ENCODE measurements around the gene GRB10. TPM values are rescaled to one million over a fixed set of nuclear protein-coding genes. Genes with fewer than 3 reads are reported as not detected.

GRB10 gene
- polyA plus RNA-seq, 6 donors from 2014 or later: 0.24 TPM; not detected in 5

DNA sequence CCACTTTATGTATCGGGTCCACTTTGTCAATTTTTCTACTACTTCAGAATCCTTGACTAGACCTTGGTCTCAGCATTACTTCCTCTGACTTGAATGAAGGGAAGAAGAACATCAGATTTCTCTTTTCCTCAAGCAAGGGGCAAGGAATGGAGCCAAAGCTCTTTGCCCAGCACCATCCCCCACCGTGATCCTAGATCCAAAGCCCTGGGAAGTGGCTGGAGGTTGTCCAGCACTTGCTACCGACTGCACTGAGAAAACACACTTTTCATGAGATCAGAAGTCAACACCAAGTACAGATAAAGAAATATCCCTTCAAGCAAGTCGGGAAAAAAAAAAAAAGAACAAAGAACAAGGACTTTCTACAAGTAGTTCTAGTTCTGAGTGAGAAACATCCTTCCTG lies 115.4 kb downstream of the GRB10 start:
- H3K27ac Mint-ChIP-seq: no peak overlapping the region
- ATAC-seq (ENCODE audit: low read depth in 2 of 2) (no peak), DNase-seq (no peak)
- H3K36me3 Mint-ChIP-seq: no peaks in the 10 kb centered on the region
- H3K9me3 Mint-ChIP-seq: peaks cover 0 to 2% (median 0%) of the 10 kb centered on the region in 7 donors
- H3K27me3 Mint-ChIP-seq: peaks cover 0 to 8% (median 8%) of the 10 kb centered on the region in 3 donors
- no peak overlapping the region for H3K4me3 Mint-ChIP-seq
- peaks cover 5 to 10% (median 7%) of the 10 kb centered on the region in 3 donors for H3K4me1 Mint-ChIP-seq

DNA sequence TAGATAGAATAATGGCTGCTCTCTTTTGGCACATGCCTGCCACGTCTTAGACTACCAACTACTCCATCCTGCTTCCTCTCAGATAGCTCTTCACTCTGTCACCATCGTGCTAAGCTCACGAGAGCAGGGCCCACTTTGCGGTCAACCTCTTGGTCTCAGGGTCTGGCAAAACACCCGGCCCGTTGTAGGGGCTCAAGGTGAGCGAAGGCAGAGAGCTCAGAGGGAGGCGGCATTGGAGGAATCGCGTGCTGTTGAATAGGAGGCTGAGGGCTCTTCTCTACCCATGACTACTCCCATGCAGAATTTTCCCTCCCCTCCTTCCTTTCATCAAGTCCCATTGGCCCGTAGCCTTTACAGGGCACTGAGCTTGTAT lies 116.6 kb downstream of the GRB10 start:
- Mint-ChIP-seq H3K27ac (no peak overlapping the region), H3K9me3 (peaks cover 0 to 2% (median 0%) of the 10 kb centered on the region in 7 donors), H3K4me3 (no peak overlapping the region), H3K4me1 (peaks cover 18 to 20% (median 19%) of the 10 kb centered on the region in 3 donors), H3K27me3 (peaks cover 0 to 8% (median 8%) of the 10 kb centered on the region in 3 donors), H3K36me3 (no peaks in the 10 kb centered on the region)
- ATAC-seq (ENCODE audit: low read depth in 2 of 2) (no peak), DNase-seq (no peak)

DNA sequence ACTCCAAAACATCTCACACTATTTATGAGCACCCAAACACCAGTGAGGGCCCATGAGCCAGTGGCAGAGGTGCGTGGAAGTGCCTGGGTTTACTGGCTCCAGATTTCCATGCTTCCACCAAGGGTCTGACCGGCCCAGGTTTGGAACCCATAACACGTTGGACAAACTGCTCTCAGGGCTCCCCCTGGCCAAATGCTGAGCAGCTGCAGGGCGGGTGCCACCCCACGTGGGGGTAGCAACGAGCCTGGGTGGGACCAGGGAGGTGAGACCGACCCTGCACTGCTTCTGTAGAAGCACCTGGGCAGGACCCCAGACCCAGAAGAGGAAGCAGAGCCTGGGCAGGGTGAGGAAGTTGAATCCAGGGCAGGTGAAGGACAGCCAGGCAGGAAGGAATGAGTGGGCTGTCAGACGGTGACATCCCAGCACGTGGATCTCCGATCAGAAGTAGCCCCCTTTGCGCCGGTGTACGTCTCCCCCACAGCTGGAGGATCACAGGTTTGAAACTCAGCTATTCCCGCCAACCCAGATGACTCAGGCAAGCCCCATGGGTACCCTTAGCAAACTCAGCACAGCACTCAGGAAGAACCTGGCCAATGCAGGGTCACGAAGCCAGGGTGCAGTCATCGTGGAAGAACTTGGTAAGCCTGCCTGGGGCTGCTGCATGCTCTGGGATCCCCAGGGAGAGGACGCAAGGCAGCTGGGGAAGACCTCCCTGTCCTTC lies 117.1 kb downstream of the GRB10 start:
- H3K4me1 Mint-ChIP-seq: peaks cover 21 to 25% (median 23%) of the 10 kb centered on the region in 3 donors
- ATAC-seq (ENCODE audit: low read depth in 2 of 2) (no peak), DNase-seq (no peak)
- H3K4me3 Mint-ChIP-seq: no peak overlapping the region
- no peaks in the 10 kb centered on the region for H3K36me3 Mint-ChIP-seq
- H3K27me3 Mint-ChIP-seq: peaks cover 0 to 8% (median 8%) of the 10 kb centered on the region in 3 donors
- peak overlapping the region in 1 of 6 donors; percentile 39 for H3K27ac Mint-ChIP-seq
- peaks cover 0 to 2% (median 0%) of the 10 kb centered on the region in 7 donors for H3K9me3 Mint-ChIP-seq

DNA sequence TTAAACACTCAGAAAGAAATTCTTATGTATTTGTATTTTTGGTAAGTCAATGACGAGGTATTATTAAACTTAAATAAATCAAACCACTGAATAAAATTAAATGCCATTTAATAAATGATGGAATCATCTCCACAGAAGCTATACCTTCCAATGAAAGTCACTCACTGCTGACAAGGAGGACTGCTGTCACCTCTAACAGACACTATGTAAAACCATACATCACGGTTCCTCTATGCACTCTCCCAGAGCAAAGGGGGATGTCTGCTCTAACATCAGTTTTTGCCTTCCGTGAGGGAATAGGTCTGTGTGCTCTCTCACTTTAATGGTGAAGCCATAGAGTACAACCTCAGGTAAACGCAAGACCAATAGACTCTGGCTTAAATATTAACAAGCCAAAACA lies 117.8 kb downstream of the GRB10 start:
- Mint-ChIP-seq H3K27ac (no peak overlapping the region), H3K4me3 (no peak overlapping the region)
- no peak for ATAC-seq (ENCODE audit: low read depth in 2 of 2)

DNA sequence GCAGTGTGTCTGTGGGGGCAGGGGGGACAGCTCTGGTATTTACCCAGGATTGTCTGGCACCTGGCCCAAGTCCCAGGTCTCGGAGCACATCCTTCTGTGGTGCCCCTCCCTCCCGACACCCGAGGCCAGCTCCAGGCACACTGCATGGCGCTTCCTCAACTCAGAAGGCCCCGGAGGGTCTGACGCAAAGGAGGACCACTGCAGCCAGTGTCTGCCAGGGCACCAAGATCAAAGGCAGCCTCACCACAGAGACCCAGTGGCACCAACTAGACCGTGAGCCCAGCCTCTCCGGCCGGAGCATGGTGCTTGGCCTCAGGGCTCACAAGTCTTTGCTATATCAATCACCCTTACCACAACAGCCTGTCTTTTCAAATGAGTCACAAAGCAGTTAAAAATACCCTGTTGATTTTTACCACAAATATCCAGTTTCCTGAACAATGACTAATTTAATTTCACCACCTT lies 118.2 kb downstream of the GRB10 start:
- Mint-ChIP-seq H3K36me3 (no peaks in the 10 kb centered on the region), H3K9me3 (no peaks in the 10 kb centered on the region), H3K27ac (no peak overlapping the region), H3K27me3 (peaks cover 0 to 8% (median 8%) of the 10 kb centered on the region in 3 donors), H3K4me1 (peaks cover 31 to 35% (median 33%) of the 10 kb centered on the region in 3 donors), H3K4me3 (no peak overlapping the region)
- DNase-seq (no peak), ATAC-seq (ENCODE audit: low read depth in 2 of 2) (no peak)

More for the DNA sequence above, 117.8 kb downstream of the GRB10 start:
- H3K36me3 Mint-ChIP-seq: no peaks in the 10 kb centered on the region
- no peak for DNase-seq
- peaks cover 27 to 31% (median 29%) of the 10 kb centered on the region in 3 donors for H3K4me1 Mint-ChIP-seq
- peaks cover 0 to 2% (median 0%) of the 10 kb centered on the region in 7 donors for H3K9me3 Mint-ChIP-seq
- H3K27me3 Mint-ChIP-seq: peaks cover 0 to 8% (median 8%) of the 10 kb centered on the region in 3 donors

DNA sequence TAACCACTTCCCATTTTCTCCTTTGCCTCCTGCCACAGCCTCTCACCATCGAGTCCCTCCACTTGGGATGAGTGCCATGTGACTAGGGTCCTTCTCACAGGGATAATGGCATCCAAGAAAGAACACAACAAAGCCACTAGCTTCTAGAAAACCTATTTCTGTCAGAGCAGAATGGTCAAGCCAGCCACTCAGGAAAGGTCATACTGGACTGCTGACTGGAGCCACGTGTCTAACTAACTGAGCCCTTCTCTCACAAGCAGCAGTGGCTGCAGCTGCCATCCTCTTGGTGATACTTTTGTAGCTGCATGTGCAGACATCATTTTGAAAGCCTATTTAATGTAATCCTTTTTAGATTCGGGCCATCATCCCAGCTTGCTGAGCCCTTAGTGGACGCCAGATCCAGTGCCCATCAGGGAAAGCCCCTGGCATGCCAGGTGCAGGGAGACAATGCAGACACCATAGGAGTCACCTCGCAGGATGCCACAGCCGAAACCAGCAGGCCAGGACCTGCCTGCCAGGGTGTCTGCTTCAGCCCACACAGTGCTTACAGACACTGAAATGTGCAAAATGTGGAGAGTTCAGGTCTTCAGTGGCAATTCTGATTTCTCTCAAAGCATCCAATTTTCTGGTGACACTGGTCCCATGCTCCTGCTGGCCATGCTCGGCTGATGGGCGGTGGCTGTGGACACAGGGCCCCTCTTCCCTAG lies 119.1 kb downstream of the GRB10 start:
- peak overlapping the region in 1 of 6 donors; percentile 3 for H3K27ac Mint-ChIP-seq
- H3K9me3 Mint-ChIP-seq: no peaks in the 10 kb centered on the region
- no peak for ATAC-seq (ENCODE audit: low read depth in 2 of 2)
- no peaks in the 10 kb centered on the region for H3K36me3 Mint-ChIP-seq
- no peak for DNase-seq
- peaks cover 0 to 8% (median 8%) of the 10 kb centered on the region in 3 donors for H3K27me3 Mint-ChIP-seq
- no peak overlapping the region for H3K4me3 Mint-ChIP-seq
- peaks cover 33 to 36% (median 33%) of the 10 kb centered on the region in 3 donors for H3K4me1 Mint-ChIP-seq

DNA sequence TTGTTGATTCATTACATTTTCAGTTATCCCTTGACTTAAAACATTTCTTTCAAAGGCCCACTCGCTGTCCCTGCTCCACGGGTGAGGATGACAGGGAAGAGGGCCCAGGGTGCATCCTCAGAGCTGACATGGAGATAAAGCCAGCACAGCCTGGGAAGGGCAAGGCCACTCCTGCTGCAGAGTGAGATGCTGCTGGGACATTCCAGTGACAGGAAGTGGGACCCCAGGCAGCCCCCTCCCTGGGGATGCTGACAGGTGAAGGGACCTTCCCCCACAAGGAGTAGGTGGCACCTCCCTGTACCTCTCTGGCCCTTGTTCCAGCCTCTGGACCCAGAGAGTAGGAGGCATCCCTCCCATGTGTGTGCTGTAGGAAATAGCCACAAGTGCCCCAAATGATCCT lies 119.7 kb downstream of the GRB10 start:
- Mint-ChIP-seq H3K27ac (peak overlapping the region in 1 of 6 donors; percentile 39), H3K9me3 (no peaks in the 10 kb centered on the region), H3K36me3 (no peaks in the 10 kb centered on the region), H3K27me3 (peaks cover 0 to 8% (median 4%) of the 10 kb centered on the region in 3 donors), H3K4me1 (peaks cover 33 to 36% (median 33%) of the 10 kb centered on the region in 3 donors), H3K4me3 (no peak overlapping the region)
- ATAC-seq (ENCODE audit: low read depth in 2 of 2): no peak
- no peak for DNase-seq

DNA sequence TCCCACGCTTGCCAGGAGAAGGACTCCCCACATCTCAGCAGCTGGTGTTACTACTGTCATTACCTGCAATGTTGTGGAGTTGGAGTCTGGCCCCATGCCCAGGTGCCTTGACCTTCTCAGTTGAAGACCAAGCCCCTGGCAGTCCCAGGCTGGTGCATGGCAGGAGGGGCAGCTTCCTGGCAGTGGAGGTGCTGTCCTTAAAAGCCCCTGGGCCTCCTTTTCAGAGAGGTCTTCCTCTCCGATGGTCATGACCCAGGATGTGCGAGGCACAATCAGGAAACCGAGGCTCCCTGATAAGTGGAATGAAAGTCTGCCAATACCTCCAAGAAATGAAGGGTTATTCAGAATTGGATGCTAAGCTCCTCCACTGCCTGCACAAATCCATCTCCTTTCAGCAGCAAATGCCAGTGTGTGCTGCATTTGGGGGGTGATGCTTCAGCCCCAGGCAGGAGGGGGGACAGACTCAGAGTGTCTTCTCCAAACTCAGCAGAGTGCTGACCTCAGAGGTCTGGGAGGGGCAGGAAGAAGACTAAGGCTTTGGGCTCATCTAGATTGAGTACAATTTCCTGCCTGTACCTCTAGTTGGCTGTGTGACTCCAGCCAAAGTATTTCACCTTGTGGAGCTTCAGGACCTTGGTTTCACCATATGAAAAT lies 120.5 kb downstream of the GRB10 start:
- Mint-ChIP-seq H3K36me3 (no peaks in the 10 kb centered on the region), H3K27ac (peak overlapping the region in 4 of 6 donors; percentile 22 to 60 (median 47)), H3K4me3 (peak overlapping the region in 7 of 8 donors; percentile 10 to 94 (median 82)), H3K9me3 (no peaks in the 10 kb centered on the region), H3K27me3 (peaks cover 0 to 4% (median 0%) of the 10 kb centered on the region in 3 donors), H3K4me1 (peaks cover 33 to 36% (median 33%) of the 10 kb centered on the region in 3 donors)
- ATAC-seq (ENCODE audit: low read depth in 2 of 2) (no peak), DNase-seq (no peak)

DNA sequence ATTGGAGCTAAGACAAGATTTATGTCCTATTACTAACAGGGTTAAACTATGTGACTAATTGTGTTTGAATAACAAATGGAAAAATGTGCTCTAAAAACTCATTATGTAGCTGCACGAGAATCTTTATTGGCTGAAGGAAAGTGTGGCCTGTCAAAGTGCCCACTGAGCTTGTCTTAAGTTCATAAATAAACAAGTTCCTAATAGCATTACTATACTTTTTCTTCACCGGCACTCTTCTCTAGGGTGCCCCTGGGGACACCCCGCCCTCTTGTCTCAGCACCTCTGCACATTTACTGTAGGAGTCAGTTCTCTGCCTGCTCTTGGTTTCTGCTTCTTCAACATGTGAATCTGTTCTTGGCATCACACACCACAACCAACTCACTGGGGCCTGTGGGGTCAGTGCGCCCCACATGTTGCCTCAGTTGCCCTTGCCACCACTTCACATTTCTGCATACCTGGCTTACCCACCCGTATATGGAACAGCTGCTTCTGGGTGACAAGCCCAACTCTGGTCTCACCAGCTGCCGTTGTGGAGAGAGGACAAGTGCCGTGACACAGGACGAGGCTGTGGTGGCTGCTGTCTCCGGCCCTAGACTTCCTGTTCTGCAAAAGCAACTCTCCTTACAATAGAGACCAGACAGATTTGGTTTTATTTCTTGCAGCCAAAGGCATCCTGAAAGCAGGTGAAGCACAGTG lies 121.2 kb downstream of the GRB10 start:
- H3K9me3 Mint-ChIP-seq: no peaks in the 10 kb centered on the region
- peak overlapping the region in 5 of 6 donors; percentile 29 to 94 (median 54) for H3K27ac Mint-ChIP-seq
- peaks cover 33 to 36% (median 33%) of the 10 kb centered on the region in 3 donors for H3K4me1 Mint-ChIP-seq
- H3K27me3 Mint-ChIP-seq: peaks cover 0 to 3% (median 0%) of the 10 kb centered on the region in 3 donors
- H3K4me3 Mint-ChIP-seq: peak overlapping the region in 7 of 8 donors; percentile 10 to 94 (median 82)
- DNase-seq: peak; percentile 34
- no peaks in the 10 kb centered on the region for H3K36me3 Mint-ChIP-seq
- ATAC-seq (ENCODE audit: low read depth in 2 of 2): peak; percentile 52 to 57

DNA sequence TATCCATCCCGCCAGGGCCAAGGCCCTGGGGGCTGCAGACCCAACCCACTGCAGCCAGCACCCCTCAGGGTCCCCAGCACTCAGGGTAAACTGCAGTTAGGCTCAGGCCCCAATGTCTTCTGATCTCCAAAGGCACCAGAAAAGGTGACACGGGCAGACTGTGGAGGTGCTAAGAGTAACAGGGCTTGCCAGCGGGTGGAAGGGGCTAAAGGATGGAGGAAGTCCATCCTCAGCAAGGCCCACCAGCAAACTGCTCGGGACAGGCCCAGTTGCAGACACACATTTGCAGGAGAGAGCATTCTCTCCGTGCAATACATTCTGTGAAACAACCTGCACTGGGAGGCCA lies 121.9 kb downstream of the GRB10 start:
- peak overlapping the region in 3 of 6 donors; percentile 9 to 69 (median 52) for H3K27ac Mint-ChIP-seq
- peak overlapping the region in 5 of 8 donors; percentile 50 to 94 (median 83) for H3K4me3 Mint-ChIP-seq
- no peaks in the 10 kb centered on the region for H3K9me3 Mint-ChIP-seq
- H3K4me1 Mint-ChIP-seq: peaks cover 33 to 36% (median 33%) of the 10 kb centered on the region in 3 donors
- DNase-seq (no peak), ATAC-seq (ENCODE audit: low read depth in 2 of 2) (no peak)
- H3K27me3 Mint-ChIP-seq: peaks cover 0 to 3% (median 0%) of the 10 kb centered on the region in 3 donors
- no peaks in the 10 kb centered on the region for H3K36me3 Mint-ChIP-seq

DNA sequence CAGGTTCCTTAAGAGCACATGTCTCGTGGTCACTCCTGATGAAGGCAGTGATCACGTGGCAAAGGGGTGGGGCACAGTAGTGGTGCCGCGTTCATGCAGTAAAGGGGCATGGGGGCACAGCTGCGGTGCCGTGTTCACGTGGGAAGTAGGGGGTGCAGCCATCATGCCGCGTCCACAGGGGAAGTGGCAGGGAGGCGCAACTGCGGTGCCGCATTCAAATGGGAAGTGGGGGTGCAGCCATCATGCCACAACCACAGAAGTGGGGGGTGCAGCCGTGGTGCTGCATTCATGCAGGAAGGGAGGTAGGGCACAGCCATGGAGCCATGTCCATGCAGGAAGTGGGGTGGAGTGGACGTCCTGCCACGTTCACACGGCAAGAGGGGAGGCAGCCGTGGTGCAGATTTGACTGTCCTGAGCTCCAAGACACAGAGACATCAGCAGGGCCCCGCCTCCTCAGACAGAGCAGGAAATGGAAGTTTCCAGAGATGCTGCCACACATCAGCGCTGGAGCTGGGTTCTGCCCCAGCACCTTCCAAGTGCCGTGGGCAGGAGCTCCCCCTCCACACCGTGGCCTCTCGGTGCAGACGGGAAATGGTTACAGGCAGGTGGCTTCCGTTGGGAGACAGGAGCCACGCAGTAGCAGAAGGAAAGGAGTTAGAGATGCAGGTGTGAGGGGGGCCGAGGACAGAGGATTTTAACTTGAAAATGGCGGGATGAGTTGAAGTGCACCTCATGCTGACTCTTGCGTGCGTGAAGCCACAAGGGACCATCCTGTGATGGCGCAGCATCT lies 122.5 kb downstream of the GRB10 start:
- Mint-ChIP-seq H3K4me3 (peak overlapping the region; percentile 74 to 94 (median 90)), H3K27me3 (peaks cover 0 to 3% (median 0%) of the 10 kb centered on the region in 3 donors), H3K27ac (peak overlapping the region; percentile 22 to 96 (median 79)), H3K9me3 (no peaks in the 10 kb centered on the region), H3K4me1 (peaks cover 33 to 36% (median 33%) of the 10 kb centered on the region in 3 donors), H3K36me3 (no peaks in the 10 kb centered on the region)
- peak; percentile 51 for DNase-seq
- ATAC-seq (ENCODE audit: low read depth in 2 of 2): peak; percentile 62 to 79

DNA sequence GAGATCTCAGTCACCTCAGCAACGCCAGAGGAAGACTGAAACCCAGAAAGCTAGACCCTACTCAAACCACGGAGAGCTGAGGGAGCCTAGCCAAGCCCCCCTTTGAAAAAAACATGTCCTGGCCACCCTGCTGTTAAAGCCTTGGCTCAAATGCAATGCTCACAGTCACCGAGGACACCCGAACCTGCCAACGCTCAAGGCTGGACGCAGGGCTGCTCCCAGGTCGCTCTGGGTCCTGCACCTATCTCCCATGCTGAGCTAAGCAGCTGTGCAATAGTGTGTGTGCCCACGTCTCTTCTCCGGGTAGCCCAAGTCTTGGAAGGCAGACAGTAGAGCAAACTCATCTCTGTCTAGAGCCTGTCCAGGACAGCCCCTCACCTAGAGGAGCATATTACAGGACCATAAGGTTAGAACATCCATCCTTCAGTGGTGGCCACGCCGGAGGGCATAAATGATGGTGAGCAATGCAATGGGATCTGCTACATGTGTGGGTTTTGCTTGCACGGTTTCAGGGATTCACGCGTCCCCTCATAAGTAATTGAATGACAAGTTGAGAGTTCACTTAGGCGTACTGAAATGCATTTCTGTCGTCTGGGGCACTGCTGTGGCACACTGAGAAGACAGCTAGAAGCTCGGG lies 123.2 kb downstream of the GRB10 start:
- Mint-ChIP-seq H3K4me1 (peaks cover 33 to 36% (median 33%) of the 10 kb centered on the region in 3 donors), H3K9me3 (no peaks in the 10 kb centered on the region), H3K27me3 (no peaks in the 10 kb centered on the region), H3K4me3 (peak overlapping the region; percentile 74 to 94 (median 90)), H3K27ac (peak overlapping the region in 4 of 6 donors; percentile 38 to 94 (median 71)), H3K36me3 (no peaks in the 10 kb centered on the region)
- DNase-seq (no peak), ATAC-seq (ENCODE audit: low read depth in 2 of 2) (no peak)

Data from naive B cell (primary cell).